Measurements from ENCODE around the gene STK32C.

GRCh38 chr10:132353456-132354355 is 46.0 kb upstream of the STK32C start:
- TF ChIP-seq, protein P1, sequence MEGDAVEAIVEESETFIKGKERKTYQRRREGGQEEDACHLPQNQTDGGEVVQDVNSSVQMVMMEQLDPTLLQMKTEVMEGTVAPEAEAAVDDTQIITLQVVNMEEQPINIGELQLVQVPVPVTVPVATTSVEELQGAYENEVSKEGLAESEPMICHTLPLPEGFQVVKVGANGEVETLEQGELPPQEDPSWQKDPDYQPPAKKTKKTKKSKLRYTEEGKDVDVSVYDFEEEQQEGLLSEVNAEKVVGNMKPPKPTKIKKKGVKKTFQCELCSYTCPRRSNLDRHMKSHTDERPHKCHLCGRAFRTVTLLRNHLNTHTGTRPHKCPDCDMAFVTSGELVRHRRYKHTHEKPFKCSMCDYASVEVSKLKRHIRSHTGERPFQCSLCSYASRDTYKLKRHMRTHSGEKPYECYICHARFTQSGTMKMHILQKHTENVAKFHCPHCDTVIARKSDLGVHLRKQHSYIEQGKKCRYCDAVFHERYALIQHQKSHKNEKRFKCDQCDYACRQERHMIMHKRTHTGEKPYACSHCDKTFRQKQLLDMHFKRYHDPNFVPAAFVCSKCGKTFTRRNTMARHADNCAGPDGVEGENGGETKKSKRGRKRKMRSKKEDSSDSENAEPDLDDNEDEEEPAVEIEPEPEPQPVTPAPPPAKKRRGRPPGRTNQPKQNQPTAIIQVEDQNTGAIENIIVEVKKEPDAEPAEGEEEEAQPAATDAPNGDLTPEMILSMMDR (IDR thresholded peaks at IDR 0.05; ENCODE audit: insufficient read depth, low read depth, low read length) = no peak
- no peak for TF ChIP-seq EZH2 (IDR thresholded peaks at IDR 0.05; ENCODE audit: insufficient read depth, low read length)
